ENCODE results near the gene RAD18. TPM values are rescaled to one million over a fixed set of nuclear protein-coding genes. Genes with fewer than 3 reads are reported as not detected.

The RAD18 gene
- total RNA-seq, 1 donor: 7.6 TPM

GRCh38 chr3:8985876-8986275, 22.6 kb upstream of the RAD18 start:
- TF ChIP-seq, protein P1, sequence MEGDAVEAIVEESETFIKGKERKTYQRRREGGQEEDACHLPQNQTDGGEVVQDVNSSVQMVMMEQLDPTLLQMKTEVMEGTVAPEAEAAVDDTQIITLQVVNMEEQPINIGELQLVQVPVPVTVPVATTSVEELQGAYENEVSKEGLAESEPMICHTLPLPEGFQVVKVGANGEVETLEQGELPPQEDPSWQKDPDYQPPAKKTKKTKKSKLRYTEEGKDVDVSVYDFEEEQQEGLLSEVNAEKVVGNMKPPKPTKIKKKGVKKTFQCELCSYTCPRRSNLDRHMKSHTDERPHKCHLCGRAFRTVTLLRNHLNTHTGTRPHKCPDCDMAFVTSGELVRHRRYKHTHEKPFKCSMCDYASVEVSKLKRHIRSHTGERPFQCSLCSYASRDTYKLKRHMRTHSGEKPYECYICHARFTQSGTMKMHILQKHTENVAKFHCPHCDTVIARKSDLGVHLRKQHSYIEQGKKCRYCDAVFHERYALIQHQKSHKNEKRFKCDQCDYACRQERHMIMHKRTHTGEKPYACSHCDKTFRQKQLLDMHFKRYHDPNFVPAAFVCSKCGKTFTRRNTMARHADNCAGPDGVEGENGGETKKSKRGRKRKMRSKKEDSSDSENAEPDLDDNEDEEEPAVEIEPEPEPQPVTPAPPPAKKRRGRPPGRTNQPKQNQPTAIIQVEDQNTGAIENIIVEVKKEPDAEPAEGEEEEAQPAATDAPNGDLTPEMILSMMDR (IDR thresholded peaks at IDR 0.05; ENCODE audit: extremely low read depth, low read depth, low read length): no peak
- no peak overlapping the region for H2AFZ ChIP-seq (ENCODE audit: low read length)
- H3K4me1 ChIP-seq (ENCODE audit: insufficient read depth, low read length): peaks cover under 1% of the 10 kb centered on the region
- H3K9me3 ChIP-seq (ENCODE audit: low read depth, low read length): no peaks in the 10 kb centered on the region
- H3K27me3 ChIP-seq (ENCODE audit: insufficient read depth, low read length): peaks cover 7% of the 10 kb centered on the region
- no peaks in the 10 kb centered on the region for H4K20me1 ChIP-seq (ENCODE audit: insufficient read depth, low read length)
- no peak overlapping the region for H3K27ac ChIP-seq (ENCODE audit: low read depth, low read length)
- no peaks in the 10 kb centered on the region for H3K36me3 ChIP-seq (ENCODE audit: insufficient read depth, low read length)
- no peaks in the 10 kb centered on the region for H3K79me2 ChIP-seq (ENCODE audit: insufficient read depth, low read length)
- H3K4me3 ChIP-seq (ENCODE audit: insufficient read depth, low read length): no peak overlapping the region
- no peak for DNase-seq (ENCODE audit: insufficient read length, low spot score, missing footprints)
- no peak overlapping the region for H3K4me2 ChIP-seq (ENCODE audit: insufficient read depth, low read length)

GRCh38 chr3:8985411-8985831, 22.1 kb upstream of the RAD18 start:
- Histone ChIP-seq H3K36me3 (ENCODE audit: insufficient read depth, low read length) (no peaks in the 10 kb centered on the region), H3K4me2 (ENCODE audit: insufficient read depth, low read length) (no peak overlapping the region), H4K20me1 (ENCODE audit: insufficient read depth, low read length) (no peaks in the 10 kb centered on the region), H3K4me3 (ENCODE audit: insufficient read depth, low read length) (no peak overlapping the region), H3K4me1 (ENCODE audit: insufficient read depth, low read length) (no peaks in the 10 kb centered on the region), H3K27me3 (ENCODE audit: insufficient read depth, low read length) (peaks cover 9% of the 10 kb centered on the region), H3K9me3 (ENCODE audit: low read depth, low read length) (no peaks in the 10 kb centered on the region), H2AFZ (ENCODE audit: low read length) (no peak overlapping the region), H3K27ac (ENCODE audit: low read depth, low read length) (no peak overlapping the region), H3K79me2 (ENCODE audit: insufficient read depth, low read length) (no peaks in the 10 kb centered on the region)
- DNase-seq (ENCODE audit: insufficient read length, low spot score, missing footprints): no peak
- TF ChIP-seq, protein P1 (IDR thresholded peaks at IDR 0.05; ENCODE audit: extremely low read depth, low read depth, low read length): no peak

- Histone ChIP-seq H3K27me3 (ENCODE audit: insufficient read depth, low read length) (peaks cover 12% of the 10 kb centered on the region), H3K4me1 (ENCODE audit: insufficient read depth, low read length) (no peaks in the 10 kb centered on the region), H2AFZ (ENCODE audit: low read length) (no peak overlapping the region), H3K4me3 (ENCODE audit: insufficient read depth, low read length) (no peak overlapping the region), H3K79me2 (ENCODE audit: insufficient read depth, low read length) (no peaks in the 10 kb centered on the region), H3K27ac (ENCODE audit: low read depth, low read length) (no peak overlapping the region), H4K20me1 (ENCODE audit: insufficient read depth, low read length) (no peaks in the 10 kb centered on the region), H3K4me2 (ENCODE audit: insufficient read depth, low read length) (no peak overlapping the region), H3K9me3 (ENCODE audit: low read depth, low read length) (no peaks in the 10 kb centered on the region), H3K36me3 (ENCODE audit: insufficient read depth, low read length) (no peaks in the 10 kb centered on the region)
- TF ChIP-seq, protein P1 (IDR thresholded peaks at IDR 0.05; ENCODE audit: extremely low read depth, low read depth, low read length): no peak
- no peak for DNase-seq (ENCODE audit: insufficient read length, low spot score, missing footprints)
Measured at GRCh38 chr3:8984526-8984925, 21.3 kb upstream of the RAD18 start.

GRCh38 chr3:8984081-8984480, 20.8 kb upstream of the RAD18 start:
- Histone ChIP-seq H3K4me3 (ENCODE audit: insufficient read depth, low read length) (no peak overlapping the region), H3K79me2 (ENCODE audit: insufficient read depth, low read length) (no peaks in the 10 kb centered on the region), H3K4me1 (ENCODE audit: insufficient read depth, low read length) (no peaks in the 10 kb centered on the region), H4K20me1 (ENCODE audit: insufficient read depth, low read length) (no peaks in the 10 kb centered on the region), H2AFZ (ENCODE audit: low read length) (no peak overlapping the region), H3K4me2 (ENCODE audit: insufficient read depth, low read length) (no peak overlapping the region), H3K36me3 (ENCODE audit: insufficient read depth, low read length) (no peaks in the 10 kb centered on the region), H3K27me3 (ENCODE audit: insufficient read depth, low read length) (peaks cover 16% of the 10 kb centered on the region), H3K9me3 (ENCODE audit: low read depth, low read length) (peaks cover 3% of the 10 kb centered on the region), H3K27ac (ENCODE audit: low read depth, low read length) (no peak overlapping the region)
- DNase-seq (ENCODE audit: insufficient read length, low spot score, missing footprints): no peak
- TF ChIP-seq, protein P1 (IDR thresholded peaks at IDR 0.05; ENCODE audit: extremely low read depth, low read depth, low read length): no peak
